Sigmoid colon (tissue), 7 donors: Measurements from ENCODE around the gene MIA2. TPM values are rescaled to one million over a fixed set of nuclear protein-coding genes. Genes with fewer than 3 reads are reported as not detected.

Source experiments
- DNase-seq: peaks from one replicate; pipeline ENCODE4 v3.0.0-alpha.2; 2019
- H3K27ac ChIP-seq, 4 donors: fragments of 200-600 bp; sonication (generic); one replicate each; pipeline ENCODE4 v1.5.1; 2016 to 2019; ENCODE audit warnings: mild to moderate bottlenecking in 1 of 4
- H3K27me3 ChIP-seq, 3 donors: fragments of 200-600 bp; sonication (generic); one replicate each; pipeline ENCODE4 v1.5.1; 2019; ENCODE audit warnings: mild to moderate bottlenecking in 1 of 3
- H3K36me3 ChIP-seq, 4 donors: fragments of 200-600 bp; sonication (generic); one replicate each; pipeline ENCODE4 v1.5.1; 2016 to 2019
- H3K4me1 ChIP-seq, 4 donors: fragments of 200-600 bp; sonication (generic); one replicate each; pipeline ENCODE4 v1.5.1; 2017 to 2019
- H3K4me3 ChIP-seq, 4 donors: fragments of 200-600 bp; sonication (generic); one replicate each; pipeline ENCODE4 v1.5.1; 2017 to 2019; ENCODE audit warnings: mild to moderate bottlenecking in 2 of 4, moderate library complexity in 1 of 4
- H3K9me3 ChIP-seq, 4 donors: fragments of 200-600 bp in 3 of 4; sonication (generic) in 3 of 4; one replicate each; pipeline versions ENCODE4 v1.5.1 to v1.6.1; 2013 to 2019
- CTCF ChIP-seq, 4 experiments: fragments of 450-650 bp in 3 of 4; fragments of 200-600 bp in 1 of 4; IDR thresholded peaks; one replicate each; pipeline ENCODE4 v1.5.1; 2016 to 2019; ENCODE audit warnings: antibody characterized with exemption in 4 of 4, mild to moderate bottlenecking in 3 of 4, moderate library complexity in 2 of 4
- EP300 ChIP-seq, 4 donors: sonication (generic); formaldehyde crosslinking; IDR thresholded peaks; one replicate each; pipeline ENCODE4 v1.6.1; 2017; ENCODE audit warnings: antibody characterized with exemption in 4 of 4
- POLR2A ChIP-seq, 2 donors: fragments of 450-650 bp; IDR thresholded peaks; one replicate each; pipeline ENCODE4 v1.6.1; 2016; ENCODE audit warnings: antibody characterized with exemption in 2 of 2, mild to moderate bottlenecking in 2 of 2, moderate library complexity in 2 of 2
- POLR2AphosphoS5 ChIP-seq, 4 donors: sonication (generic); formaldehyde crosslinking; IDR thresholded peaks; one replicate each; pipeline ENCODE4 v1.6.1; 2017; ENCODE audit warnings: antibody characterized with exemption in 4 of 4
- WGBS, 2 donors: extraction: QIAGEN DNeasy Blood & Tissue Kit; methylation state at CpG; one replicate each; pipeline ENCODE4 v1.1.7; 2013; 5-methylcytosine and 5-hydroxymethylcytosine counted together
- intact Hi-C: fragments of 100-400 bp; cut with DNase I; formaldehyde crosslinking; loops from one replicate; pipeline ENCODE4 v1.15.1; 2023
- polyA plus RNA-seq, 3 donors: library from polyadenylated mRNA; stranded (reverse); fragments of 200-250 nt; gene quantifications; one replicate each; pipeline ENCODE4 v1.2.3, GENCODE V29; 2013
- total RNA-seq, 4 donors: library from RNA; depleted of rRNA; stranded (reverse); fragments of >200 nt; gene quantifications; one replicate each; pipeline ENCODE4 v1.1.0, GENCODE V29; 2016
- donor health status: healthy with polysubstance abuse.
- donor health status: Bipolar disorder and iron deficiency.
- donor health status: healthy.

Gene MIA2, protein sequence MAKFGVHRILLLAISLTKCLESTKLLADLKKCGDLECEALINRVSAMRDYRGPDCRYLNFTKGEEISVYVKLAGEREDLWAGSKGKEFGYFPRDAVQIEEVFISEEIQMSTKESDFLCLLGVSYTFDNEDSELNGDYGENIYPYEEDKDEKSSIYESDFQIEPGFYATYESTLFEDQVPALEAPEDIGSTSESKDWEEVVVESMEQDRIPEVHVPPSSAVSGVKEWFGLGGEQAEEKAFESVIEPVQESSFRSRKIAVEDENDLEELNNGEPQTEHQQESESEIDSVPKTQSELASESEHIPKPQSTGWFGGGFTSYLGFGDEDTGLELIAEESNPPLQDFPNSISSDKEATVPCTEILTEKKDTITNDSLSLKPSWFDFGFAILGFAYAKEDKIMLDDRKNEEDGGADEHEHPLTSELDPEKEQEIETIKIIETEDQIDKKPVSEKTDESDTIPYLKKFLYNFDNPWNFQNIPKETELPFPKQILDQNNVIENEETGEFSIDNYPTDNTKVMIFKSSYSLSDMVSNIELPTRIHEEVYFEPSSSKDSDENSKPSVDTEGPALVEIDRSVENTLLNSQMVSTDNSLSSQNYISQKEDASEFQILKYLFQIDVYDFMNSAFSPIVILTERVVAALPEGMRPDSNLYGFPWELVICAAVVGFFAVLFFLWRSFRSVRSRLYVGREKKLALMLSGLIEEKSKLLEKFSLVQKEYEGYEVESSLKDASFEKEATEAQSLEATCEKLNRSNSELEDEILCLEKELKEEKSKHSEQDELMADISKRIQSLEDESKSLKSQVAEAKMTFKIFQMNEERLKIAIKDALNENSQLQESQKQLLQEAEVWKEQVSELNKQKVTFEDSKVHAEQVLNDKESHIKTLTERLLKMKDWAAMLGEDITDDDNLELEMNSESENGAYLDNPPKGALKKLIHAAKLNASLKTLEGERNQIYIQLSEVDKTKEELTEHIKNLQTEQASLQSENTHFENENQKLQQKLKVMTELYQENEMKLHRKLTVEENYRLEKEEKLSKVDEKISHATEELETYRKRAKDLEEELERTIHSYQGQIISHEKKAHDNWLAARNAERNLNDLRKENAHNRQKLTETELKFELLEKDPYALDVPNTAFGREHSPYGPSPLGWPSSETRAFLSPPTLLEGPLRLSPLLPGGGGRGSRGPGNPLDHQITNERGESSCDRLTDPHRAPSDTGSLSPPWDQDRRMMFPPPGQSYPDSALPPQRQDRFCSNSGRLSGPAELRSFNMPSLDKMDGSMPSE (N-terminal part only)
- total RNA-seq (10 to 100 TPM; 12.8 to 18.1 (median 13.8) TPM), polyA plus RNA-seq (10 to 100 TPM; 22.2 to 33.9 (median 31.0) TPM)

DNA sequence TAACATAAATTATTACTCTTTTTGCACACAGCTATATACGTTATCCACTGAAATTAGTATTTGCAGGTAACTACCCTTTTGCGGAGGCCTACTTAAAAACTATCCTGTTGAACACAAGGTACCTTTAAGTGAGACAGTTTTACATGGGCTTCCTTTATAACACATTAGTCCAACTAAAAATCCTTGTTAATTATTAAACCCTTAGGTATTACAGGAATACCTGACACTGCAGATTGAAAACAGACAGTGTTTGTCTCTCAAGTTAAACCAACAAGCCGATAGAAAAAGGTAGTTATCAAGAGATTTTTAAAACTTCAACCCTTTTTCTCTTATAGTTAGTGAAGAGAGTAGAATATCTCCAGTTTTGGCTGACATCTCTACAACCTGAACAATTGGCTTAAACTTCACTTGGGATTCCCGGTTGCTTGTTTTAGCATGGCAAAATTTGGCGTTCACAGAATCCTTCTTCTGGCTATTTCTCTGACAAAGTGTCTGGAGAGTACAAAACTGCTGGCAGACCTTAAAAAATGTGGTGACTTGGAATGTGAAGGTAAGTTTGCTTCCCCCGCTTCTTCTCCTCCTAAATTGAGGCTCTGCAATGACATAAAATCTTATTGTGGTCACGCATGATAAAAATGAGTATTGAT is at the start of gene MIA2:
TSS of gene MIA2 (plus strand) at position 236 of the 647 bp plus-strand sequence. CDS start at position 436, 200 bp downstream.
- Histone ChIP-seq H3K4me1 (no peaks in the 10 kb centered on the region), H3K27ac (no peak within 1 kb of the TSS)
- WGBS, 2 donors, result 28 to 76% methylated on average over 7 of the region's 7 CpGs

GRCh38 chr14:39184628-39185255 is 49.0 kb upstream of the MIA2 start:
- DNase-seq, result no peak
- peaks cover 8 to 63% (median 36%) of the 10 kb centered on the region in 4 donors for H3K36me3 ChIP-seq
- 96 to 97% methylated on average over 4 of the region's 4 CpGs for WGBS, 2 donors
- H3K27ac ChIP-seq, result no peak overlapping the region
- no peak overlapping the region for H3K4me3 ChIP-seq
- TF ChIP-seq POLR2A (IDR thresholded peaks at IDR 0.05) (no peak), CTCF (IDR thresholded peaks at IDR 0.05) (no peak), EP300 (IDR thresholded peaks at IDR 0.05) (no peak), POLR2AphosphoS5 (IDR thresholded peaks at IDR 0.05) (no peak)
- intact Hi-C loops, result no loop called here
- H3K4me1 ChIP-seq, result peaks cover 0 to 7% (median 2%) of the 10 kb centered on the region in 4 donors
- no peaks in the 10 kb centered on the region for H3K9me3 ChIP-seq
- H3K27me3 ChIP-seq, result no peaks in the 10 kb centered on the region

More for the DNA sequence above, at the start of gene MIA2:
- no peak for TF ChIP-seq POLR2AphosphoS5 (IDR thresholded peaks at IDR 0.05)
- TF ChIP-seq CTCF (IDR thresholded peaks at IDR 0.05), result no peak
- TF ChIP-seq POLR2A (IDR thresholded peaks at IDR 0.05), result no peak
- no peak for TF ChIP-seq EP300 (IDR thresholded peaks at IDR 0.05)
- Histone ChIP-seq H3K4me3 (no peak within 1 kb of the TSS), H3K9me3 (no peaks in the 10 kb centered on the region), H3K36me3 (no peaks in the 10 kb centered on the region), H3K27me3 (no peaks in the 10 kb centered on the region)
- intact Hi-C loops, result no loop called here
- no peak for DNase-seq

- no peak overlapping the region for H3K4me3 ChIP-seq
- WGBS, 2 donors, result 79 to 91% methylated on average over 5 of the region's 5 CpGs
- H3K36me3 ChIP-seq, result peaks cover 3 to 56% (median 29%) of the 10 kb centered on the region in 4 donors
- H3K9me3 ChIP-seq, result no peaks in the 10 kb centered on the region
- TF ChIP-seq CTCF (IDR thresholded peaks at IDR 0.05) (no peak), POLR2AphosphoS5 (IDR thresholded peaks at IDR 0.05) (no peak), EP300 (IDR thresholded peaks at IDR 0.05) (no peak), POLR2A (IDR thresholded peaks at IDR 0.05) (no peak)
- H3K27me3 ChIP-seq, result no peaks in the 10 kb centered on the region
- intact Hi-C loops, result no loop called here
- H3K4me1 ChIP-seq, result peaks cover 0 to 7% (median 2%) of the 10 kb centered on the region in 4 donors
- no peak overlapping the region for H3K27ac ChIP-seq
- DNase-seq, result no peak
Measured at GRCh38 chr14:39185256-39186049, 48.3 kb upstream of the MIA2 start.
